ENCODE data around the gene C1orf105.

- TF ChIP-seq, protein P1, sequence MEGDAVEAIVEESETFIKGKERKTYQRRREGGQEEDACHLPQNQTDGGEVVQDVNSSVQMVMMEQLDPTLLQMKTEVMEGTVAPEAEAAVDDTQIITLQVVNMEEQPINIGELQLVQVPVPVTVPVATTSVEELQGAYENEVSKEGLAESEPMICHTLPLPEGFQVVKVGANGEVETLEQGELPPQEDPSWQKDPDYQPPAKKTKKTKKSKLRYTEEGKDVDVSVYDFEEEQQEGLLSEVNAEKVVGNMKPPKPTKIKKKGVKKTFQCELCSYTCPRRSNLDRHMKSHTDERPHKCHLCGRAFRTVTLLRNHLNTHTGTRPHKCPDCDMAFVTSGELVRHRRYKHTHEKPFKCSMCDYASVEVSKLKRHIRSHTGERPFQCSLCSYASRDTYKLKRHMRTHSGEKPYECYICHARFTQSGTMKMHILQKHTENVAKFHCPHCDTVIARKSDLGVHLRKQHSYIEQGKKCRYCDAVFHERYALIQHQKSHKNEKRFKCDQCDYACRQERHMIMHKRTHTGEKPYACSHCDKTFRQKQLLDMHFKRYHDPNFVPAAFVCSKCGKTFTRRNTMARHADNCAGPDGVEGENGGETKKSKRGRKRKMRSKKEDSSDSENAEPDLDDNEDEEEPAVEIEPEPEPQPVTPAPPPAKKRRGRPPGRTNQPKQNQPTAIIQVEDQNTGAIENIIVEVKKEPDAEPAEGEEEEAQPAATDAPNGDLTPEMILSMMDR (IDR thresholded peaks at IDR 0.05; ENCODE audit: poor library complexity): peak; percentile 73
- no peak for TF ChIP-seq EZH2phosphoT487 (IDR thresholded peaks at IDR 0.05; ENCODE audit: low read depth, severe bottlenecking, unreplicated experiment)
Measured at GRCh38 chr1:172449585-172450523, 29.4 kb downstream of the C1orf105 start.
